ENCODE data around the gene CACNA1I.

Gene CACNA1I

GRCh38 chr22:39570226-39570625 is 327 bp upstream of the CACNA1I start:
- DNase-seq = no peak

- no peak for DNase-seq
These were observed 985 bp downstream of the CACNA1I start for GRCh38 chr22:39571538-39571937.

GRCh38 chr22:39574779-39575551 is 4.4 kb downstream of the CACNA1I start:
- no peak for DNase-seq

- no peak for DNase-seq
These were observed 4.9 kb downstream of the CACNA1I start for GRCh38 chr22:39575552-39575825.

- DNase-seq = no peak
These were observed 5.5 kb downstream of the CACNA1I start for GRCh38 chr22:39576027-39576426.

- no peak for DNase-seq
These were observed 6.8 kb downstream of the CACNA1I start for GRCh38 chr22:39577366-39577765.

GRCh38 chr22:39577900-39578299 is 7.3 kb downstream of the CACNA1I start:
- DNase-seq = no peak

GRCh38 chr22:39580006-39580441 is 9.5 kb downstream of the CACNA1I start:
- no peak for DNase-seq

- DNase-seq = no peak
These were observed 10.2 kb downstream of the CACNA1I start for GRCh38 chr22:39580795-39581194.

- no peak for DNase-seq
These were observed 10.8 kb downstream of the CACNA1I start for GRCh38 chr22:39581303-39581702.

- no peak for DNase-seq
These were observed 12.6 kb downstream of the CACNA1I start for GRCh38 chr22:39583066-39583667.

GRCh38 chr22:39589875-39590274 is 19.3 kb downstream of the CACNA1I start:
- no peak for DNase-seq

GRCh38 chr22:39592081-39593065 is 21.8 kb downstream of the CACNA1I start:
- DNase-seq = no peak

- DNase-seq = no peak
These were observed 22.7 kb downstream of the CACNA1I start for GRCh38 chr22:39593066-39593930.

GRCh38 chr22:39593931-39594285 is 23.4 kb downstream of the CACNA1I start:
- DNase-seq = no peak

GRCh38 chr22:39594411-39594810 is 23.9 kb downstream of the CACNA1I start:
- DNase-seq = no peak

GRCh38 chr22:39595622-39596172 is 25.1 kb downstream of the CACNA1I start:
- no peak for DNase-seq

- DNase-seq = no peak
These were observed 26.0 kb downstream of the CACNA1I start for GRCh38 chr22:39596601-39597000.

GRCh38 chr22:39597236-39597869 is 26.8 kb downstream of the CACNA1I start:
- DNase-seq = no peak

- no peak for DNase-seq
These were observed 27.7 kb downstream of the CACNA1I start for GRCh38 chr22:39598017-39598965.
